ENCODE data around the gene CHAF1B. TPM values are rescaled to one million over a fixed set of nuclear protein-coding genes. Genes with fewer than 3 reads are reported as not detected.

The CHAF1B gene
- total and polyA plus RNA-seq, 12 donors, result 0.30 to 2.1 (median 1.2) TPM

DNA sequence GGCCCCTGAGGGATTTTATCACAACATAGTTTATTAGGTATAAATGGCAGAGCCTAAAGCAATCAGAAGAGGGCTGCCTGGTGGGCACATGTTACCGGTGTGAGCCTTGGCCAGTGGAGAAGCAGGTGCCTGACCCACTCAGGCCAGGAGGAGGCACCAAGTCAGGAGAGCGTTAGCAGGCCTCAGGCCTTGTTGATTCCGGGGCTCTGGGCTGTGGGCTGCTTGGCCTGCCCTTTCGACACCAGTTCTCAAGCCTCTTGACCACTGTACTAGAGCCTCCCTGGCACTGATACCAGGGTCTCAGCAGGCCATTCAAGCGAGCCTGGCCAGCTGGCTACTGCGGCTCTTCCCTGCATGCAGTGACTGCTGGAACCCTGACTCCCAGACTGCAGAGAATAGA is 73.9 kb downstream of the CHAF1B start:
- H3K27ac ChIP-seq, result no peak overlapping the region
- H3K36me3 ChIP-seq (replicated peaks in 1 of 2), result no peaks in the 10 kb centered on the region
- H3K9me3 ChIP-seq (replicated peaks in 1 of 3), result no peaks in the 10 kb centered on the region
- 87 to 97% (median 95%) methylated on average over 3 to 6 of the region's 6 CpGs for WGBS, 4 donors
- H3K27me3 ChIP-seq, result no peaks in the 10 kb centered on the region
- no peak overlapping the region for H3K4me3 ChIP-seq
- intact Hi-C loops (cut with DNase I), result no loop called here
- DNase-seq, result no peak
- H3K4me1 ChIP-seq (replicated peaks in 1 of 2), result no peaks in the 10 kb centered on the region
- no peak for TF ChIP-seq POLR2A (IDR thresholded peaks at IDR 0.05)
- TF ChIP-seq, protein P1, sequence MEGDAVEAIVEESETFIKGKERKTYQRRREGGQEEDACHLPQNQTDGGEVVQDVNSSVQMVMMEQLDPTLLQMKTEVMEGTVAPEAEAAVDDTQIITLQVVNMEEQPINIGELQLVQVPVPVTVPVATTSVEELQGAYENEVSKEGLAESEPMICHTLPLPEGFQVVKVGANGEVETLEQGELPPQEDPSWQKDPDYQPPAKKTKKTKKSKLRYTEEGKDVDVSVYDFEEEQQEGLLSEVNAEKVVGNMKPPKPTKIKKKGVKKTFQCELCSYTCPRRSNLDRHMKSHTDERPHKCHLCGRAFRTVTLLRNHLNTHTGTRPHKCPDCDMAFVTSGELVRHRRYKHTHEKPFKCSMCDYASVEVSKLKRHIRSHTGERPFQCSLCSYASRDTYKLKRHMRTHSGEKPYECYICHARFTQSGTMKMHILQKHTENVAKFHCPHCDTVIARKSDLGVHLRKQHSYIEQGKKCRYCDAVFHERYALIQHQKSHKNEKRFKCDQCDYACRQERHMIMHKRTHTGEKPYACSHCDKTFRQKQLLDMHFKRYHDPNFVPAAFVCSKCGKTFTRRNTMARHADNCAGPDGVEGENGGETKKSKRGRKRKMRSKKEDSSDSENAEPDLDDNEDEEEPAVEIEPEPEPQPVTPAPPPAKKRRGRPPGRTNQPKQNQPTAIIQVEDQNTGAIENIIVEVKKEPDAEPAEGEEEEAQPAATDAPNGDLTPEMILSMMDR (IDR thresholded peaks at IDR 0.05), result no peak

- intact Hi-C loops (cut with DNase I), result no loop called here
- Histone ChIP-seq H3K4me3 (no peak overlapping the region), H3K9me3 (replicated peaks in 1 of 3) (no peaks in the 10 kb centered on the region), H3K4me1 (replicated peaks in 1 of 2) (no peaks in the 10 kb centered on the region), H3K27me3 (no peaks in the 10 kb centered on the region), H3K36me3 (replicated peaks in 1 of 2) (no peaks in the 10 kb centered on the region), H3K27ac (no peak overlapping the region)
- no peak for TF ChIP-seq POLR2A (IDR thresholded peaks at IDR 0.05)
- TF ChIP-seq, protein P1 (IDR thresholded peaks at IDR 0.05), result no peak
- 87 to 94% (median 89%) methylated on average over 8 to 16 of the region's 16 CpGs for WGBS, 4 donors
- DNase-seq, result no peak
Measured at GRCh38 chr21:36460866-36461265, 75.7 kb downstream of the CHAF1B start.

- no peak overlapping the region for H3K4me3 ChIP-seq
- no peaks in the 10 kb centered on the region for H3K27me3 ChIP-seq
- H3K27ac ChIP-seq, result no peak overlapping the region
- no peaks in the 10 kb centered on the region for H3K36me3 ChIP-seq (replicated peaks in 1 of 2)
- 87 to 92% (median 90%) methylated on average over 16 to 34 of the region's 34 CpGs for WGBS, 4 donors
- H3K9me3 ChIP-seq (replicated peaks in 1 of 3), result no peaks in the 10 kb centered on the region
- no peaks in the 10 kb centered on the region for H3K4me1 ChIP-seq (replicated peaks in 1 of 2)
- no peak for DNase-seq
- intact Hi-C loops (cut with DNase I), result no loop called here
- TF ChIP-seq POLR2A (IDR thresholded peaks at IDR 0.05), result no peak
- TF ChIP-seq, protein P1 (IDR thresholded peaks at IDR 0.05), result no peak
Measured at GRCh38 chr21:36461277-36461917, 76.2 kb downstream of the CHAF1B start.

- Histone ChIP-seq H3K36me3 (replicated peaks in 1 of 2) (no peaks in the 10 kb centered on the region), H3K4me3 (no peak overlapping the region), H3K27ac (no peak overlapping the region), H3K27me3 (no peaks in the 10 kb centered on the region), H3K9me3 (replicated peaks in 1 of 3) (no peaks in the 10 kb centered on the region), H3K4me1 (replicated peaks in 1 of 2) (no peaks in the 10 kb centered on the region)
- 44 to 74% (median 52%) methylated on average over 5 to 14 of the region's 14 CpGs for WGBS, 4 donors
- TF ChIP-seq, protein P1 (IDR thresholded peaks at IDR 0.05), result no peak
- TF ChIP-seq POLR2A (IDR thresholded peaks at IDR 0.05), result no peak
- no peak for DNase-seq
- intact Hi-C loops (cut with DNase I), result no loop called here
Measured at GRCh38 chr21:36461918-36462486, 76.8 kb downstream of the CHAF1B start.

Data from adrenal gland (tissue), 12 donors.